HUES48 (cell line): ENCODE measurements around the gene MED15.
A peak's percentile ranks its signal among the peaks of the same experiment; 100 is the strongest.
"Not testable (repeated sequence)": the region's sequence is repeated elsewhere in the genome, so short reads cannot be mapped to it uniquely, and the experiment has no call there.

ENCODE experiments used
- H3K27ac ChIP-seq: one replicate; pipeline ENCODE4 v1.7.0; 2013; ENCODE audit warnings: low read depth, low read length, inconsistent platforms
- H3K27me3 ChIP-seq: 2 replicates; pipeline ENCODE4 v1.6.1; 2013; ENCODE audit warnings: mild to moderate bottlenecking, low read length; ENCODE audit not compliant: control insufficient read depth, insufficient read depth
- H3K36me3 ChIP-seq: 2 replicates; pipeline ENCODE4 v1.6.1; 2013; ENCODE audit warnings: low read length; ENCODE audit not compliant: control insufficient read depth, insufficient read depth
- H3K4me1 ChIP-seq: 2 replicates; pipeline ENCODE4 v1.6.1; 2013; ENCODE audit warnings: mild to moderate bottlenecking, low read length; ENCODE audit not compliant: control insufficient read depth, insufficient read depth
- H3K4me3 ChIP-seq: 2 replicates; pipeline ENCODE4 v1.5.1; 2013; ENCODE audit warnings: mild to moderate bottlenecking, low read depth, low read length
- H3K9ac ChIP-seq: 2 replicates; pipeline ENCODE4 v1.6.1; 2013; ENCODE audit warnings: mild to moderate bottlenecking, low read depth, low read length, moderate library complexity
- H3K9me3 ChIP-seq: 2 replicates; pipeline ENCODE4 v1.6.1; 2013; ENCODE audit warnings: low read length; ENCODE audit not compliant: control insufficient read depth, insufficient read depth

MED15 gene

GRCh38 chr22:20498913-20499312 is 8.5 kb upstream of the MED15 start:
- Histone ChIP-seq H3K4me1 (0 out of 2 replicates have a peak, but pooled peaks cover 4% of the 10 kb centered on the region), H3K27ac (no peak overlapping the region), H3K9me3 (no peaks in the 10 kb centered on the region), H3K9ac (no peak overlapping the region), H3K27me3 (peaks cover 13% of the 10 kb centered on the region), H3K4me3 (no peak overlapping the region), H3K36me3 (peaks cover 8% of the 10 kb centered on the region)

DNA sequence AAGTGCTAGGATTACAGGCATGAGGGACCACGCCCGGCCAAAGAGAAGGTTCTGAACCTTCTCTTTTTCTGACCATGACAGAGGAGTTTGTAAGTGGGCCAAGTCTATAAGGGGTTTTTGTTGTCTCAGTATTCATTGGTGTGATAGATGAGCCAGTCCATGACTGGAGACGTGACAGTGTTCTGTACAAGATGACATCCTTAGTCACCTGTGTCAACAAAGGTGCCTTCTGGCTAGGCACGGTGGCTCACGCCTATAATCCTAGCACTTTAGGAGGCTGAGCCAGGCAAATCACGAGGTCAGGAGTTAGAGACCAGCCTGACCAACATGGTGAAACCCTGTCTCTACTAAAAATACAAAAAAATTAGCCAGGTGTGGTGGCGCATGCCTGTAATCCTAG is 7.6 kb upstream of the MED15 start:
- H3K27ac ChIP-seq = no peak overlapping the region
- peaks cover 5% of the 10 kb centered on the region for H3K27me3 ChIP-seq
- no peak overlapping the region for H3K9ac ChIP-seq
- H3K4me3 ChIP-seq = no peak overlapping the region
- H3K4me1 ChIP-seq = 0 out of 2 replicates have a peak, but pooled peaks cover 4% of the 10 kb centered on the region
- peaks cover 8% of the 10 kb centered on the region for H3K36me3 ChIP-seq
- no peaks in the 10 kb centered on the region for H3K9me3 ChIP-seq

GRCh38 chr22:20503816-20504215 is 3.6 kb upstream of the MED15 start:
- Histone ChIP-seq H3K9me3 (no peaks in the 10 kb centered on the region), H3K9ac (no peak overlapping the region), H3K4me1 (peaks cover 5% of the 10 kb centered on the region), H3K27ac (no peak overlapping the region), H3K27me3 (no peaks in the 10 kb centered on the region), H3K4me3 (no peak overlapping the region), H3K36me3 (peaks cover 8% of the 10 kb centered on the region)

- H3K9me3 ChIP-seq, H3K4me3 ChIP-seq, H3K27me3 ChIP-seq, H3K27ac ChIP-seq, H3K36me3 ChIP-seq, H3K9ac ChIP-seq: not testable (repeated sequence)
- H3K4me1 ChIP-seq = peaks cover 11% of the 10 kb centered on the region
Measured at GRCh38 chr22:20504293-20504922, 3.0 kb upstream of the MED15 start.

DNA sequence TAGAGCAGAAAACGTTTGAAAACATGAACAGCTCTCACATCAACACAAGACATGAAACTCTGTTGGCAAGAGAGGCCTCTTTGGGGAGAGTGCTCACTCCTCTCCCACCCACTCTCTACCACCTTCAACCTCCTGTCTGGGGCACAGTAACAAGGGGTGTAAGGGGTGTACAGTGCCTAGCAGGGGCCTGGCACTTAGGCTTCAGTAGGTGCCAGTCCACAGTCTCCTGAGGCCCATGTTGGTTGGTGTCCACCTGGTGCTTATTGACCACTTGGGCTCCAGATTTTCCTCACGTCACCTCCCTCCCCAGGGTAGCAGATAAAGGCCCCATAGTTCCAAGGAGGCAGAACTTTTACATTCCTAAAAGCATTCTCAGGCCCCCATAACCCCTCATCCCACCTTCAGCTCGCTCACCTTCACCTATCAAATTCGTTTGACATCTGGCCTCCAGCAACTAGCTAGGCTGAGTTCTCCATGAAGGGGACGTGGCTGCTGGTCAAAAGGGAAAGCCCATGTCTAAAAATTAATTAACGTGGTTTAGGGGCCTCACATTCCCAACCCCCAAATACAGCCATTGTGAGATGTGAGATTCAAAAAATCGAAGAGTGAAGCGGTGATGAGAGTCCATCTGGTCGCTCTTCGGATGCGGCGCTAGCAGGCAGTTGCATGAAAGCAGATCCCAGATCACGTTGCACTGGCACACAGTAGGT is 712 bp upstream of the MED15 start:
- no peak overlapping the region for H3K9ac ChIP-seq
- H3K9me3 ChIP-seq = no peaks in the 10 kb centered on the region
- peak overlapping the region; percentile 98 for H3K4me3 ChIP-seq
- H3K27ac ChIP-seq = no peak overlapping the region
- no peaks in the 10 kb centered on the region for H3K27me3 ChIP-seq
- H3K36me3 ChIP-seq = no peaks in the 10 kb centered on the region; the same call in 1 of the 2 replicates
- peaks cover 23% of the 10 kb centered on the region for H3K4me1 ChIP-seq

DNA sequence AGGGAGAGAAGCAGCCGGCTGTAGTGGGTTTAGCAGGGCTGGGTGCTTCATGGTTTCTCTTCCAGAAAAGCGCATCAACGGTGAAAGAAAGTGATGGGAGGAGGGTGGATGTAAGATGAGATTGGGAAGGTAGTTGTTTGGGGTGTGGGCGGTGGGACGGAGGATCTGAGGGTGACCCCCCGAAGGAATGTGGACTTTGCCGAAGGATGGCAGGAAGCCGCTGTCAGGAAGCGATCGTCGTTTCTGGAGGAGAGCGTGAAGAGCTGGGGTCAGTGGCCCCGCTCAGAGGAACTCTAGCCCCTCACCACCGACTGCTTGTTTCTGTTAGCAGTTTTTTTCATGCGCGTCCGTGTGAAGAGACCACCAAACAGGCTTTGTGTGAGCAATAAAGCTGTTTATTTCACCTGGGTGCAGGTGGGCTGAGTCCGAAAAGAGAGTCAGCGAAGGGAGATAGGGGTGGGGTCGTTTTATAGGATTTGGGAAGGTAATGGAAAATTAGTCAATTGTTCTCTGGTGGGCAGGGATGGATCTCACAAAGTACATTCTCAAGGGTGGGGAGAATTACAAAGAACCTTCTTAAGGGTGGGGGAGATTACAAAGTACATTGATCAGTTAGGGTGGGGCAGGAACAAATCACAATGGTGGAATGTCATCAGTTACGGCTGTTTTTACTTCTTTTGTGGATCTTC is 801 bp downstream of the MED15 start:
- Histone ChIP-seq H3K4me3 (peak overlapping the region; percentile 98), H3K9ac (peak overlapping the region; percentile 80), H3K27ac (peak overlapping the region; percentile 87), H3K4me1 (peaks cover 23% of the 10 kb centered on the region)
- H3K9me3 ChIP-seq, H3K36me3 ChIP-seq, H3K27me3 ChIP-seq: not testable (repeated sequence)

GRCh38 chr22:20508815-20509271 is 1.4 kb downstream of the MED15 start:
- H3K36me3 ChIP-seq = no peaks in the 10 kb centered on the region; the same call in 1 of the 2 replicates
- H3K9me3 ChIP-seq = no peaks in the 10 kb centered on the region
- H3K4me3 ChIP-seq = peak overlapping the region; percentile 53
- peak overlapping the region; percentile 56 for H3K27ac ChIP-seq
- peaks cover 23% of the 10 kb centered on the region for H3K4me1 ChIP-seq
- H3K27me3 ChIP-seq = no peaks in the 10 kb centered on the region
- 0 out of 2 replicates have a peak overlapping the region, but pooled peaks have one; percentile 12 for H3K9ac ChIP-seq

- Histone ChIP-seq H3K4me3 (peak overlapping the region; percentile 53), H3K27me3 (no peaks in the 10 kb centered on the region), H3K36me3 (peaks cover 5% of the 10 kb centered on the region; the same call in 1 of the 2 replicates), H3K9me3 (no peaks in the 10 kb centered on the region), H3K27ac (peak overlapping the region; percentile 56), H3K9ac (0 out of 2 replicates have a peak overlapping the region, but pooled peaks have one; percentile 12), H3K4me1 (peaks cover 23% of the 10 kb centered on the region)
Measured at GRCh38 chr22:20509344-20510047, 2.1 kb downstream of the MED15 start.

- no peaks in the 10 kb centered on the region for H3K9me3 ChIP-seq
- no peak overlapping the region for H3K4me3 ChIP-seq
- no peaks in the 10 kb centered on the region for H3K27me3 ChIP-seq
- H3K36me3 ChIP-seq = peaks cover 9% of the 10 kb centered on the region; the same call in 1 of the 2 replicates
- peaks cover 23% of the 10 kb centered on the region for H3K4me1 ChIP-seq
- H3K9ac ChIP-seq = no peak overlapping the region
- H3K27ac ChIP-seq = peak overlapping the region; percentile 60
Measured at GRCh38 chr22:20510811-20511577, 3.6 kb downstream of the MED15 start.

DNA sequence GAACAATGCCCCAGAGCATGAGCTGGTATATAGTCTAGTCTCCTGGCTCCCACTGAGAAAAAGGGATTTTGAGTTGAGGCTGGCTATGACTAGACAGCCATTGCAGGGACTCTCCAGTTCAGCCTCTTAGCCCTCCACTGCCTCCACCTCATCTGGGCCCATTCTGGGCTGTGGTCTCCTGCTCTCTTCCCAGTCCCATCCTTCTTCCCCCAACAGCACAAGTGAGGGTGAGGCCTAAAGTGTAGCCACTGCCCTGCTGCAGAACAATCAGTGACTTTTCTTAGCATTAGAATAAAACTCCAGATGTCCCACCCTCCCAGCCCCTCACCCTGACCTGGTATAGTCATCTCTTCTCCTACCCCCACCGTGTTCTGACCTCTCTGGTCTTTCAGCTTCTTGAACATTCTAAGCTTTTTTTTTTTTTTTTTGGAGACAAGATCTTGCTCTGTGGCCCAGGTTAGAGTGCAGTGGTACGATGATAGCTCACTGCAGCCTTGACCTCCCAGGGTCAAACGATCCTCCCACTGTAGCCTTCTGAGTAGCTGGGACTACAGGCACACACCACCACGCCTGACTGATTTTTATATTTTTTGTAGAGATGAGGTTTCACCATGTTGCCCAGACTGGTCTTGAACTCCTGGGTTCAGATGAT is 4.3 kb downstream of the MED15 start:
- no peaks in the 10 kb centered on the region for H3K27me3 ChIP-seq
- H3K4me1 ChIP-seq = peaks cover 23% of the 10 kb centered on the region
- H3K4me3 ChIP-seq = no peak overlapping the region
- no peak overlapping the region for H3K27ac ChIP-seq
- H3K9ac ChIP-seq = no peak overlapping the region
- H3K9me3 ChIP-seq = no peaks in the 10 kb centered on the region
- H3K36me3 ChIP-seq = peaks cover 9% of the 10 kb centered on the region; the same call in 1 of the 2 replicates
